Heart right ventricle (tissue), 16 donors: ENCODE data around the gene EFNA2. TPM values are rescaled to one million over a fixed set of nuclear protein-coding genes. Genes with fewer than 3 reads are reported as not detected.

Source experiments
- ATAC-seq, 8 donors: fragments of 200-7000 bp; cut with Tn5 transposase; one replicate each; pipeline ENCODE4 v1.9.1; 2020; ENCODE audit warnings: mild to moderate bottlenecking in 8 of 8, moderate library complexity in 8 of 8, moderate number of reproducible peaks in 1 of 8
- DNase-seq, 2 donors: peaks; one replicate each; pipeline ENCODE4 v3.0.0-alpha.2; 2020
- H3K27ac ChIP-seq, 10 donors: fragments of 200-600 bp; sonication (generic) in 2 of 10; one replicate each; pipeline versions ENCODE4 v1.5.0 to v1.8.0; 2020 to 2022; ENCODE audit warnings: mild to moderate bottlenecking in 3 of 10
- H3K27me3 ChIP-seq, 7 donors: fragments of 200-600 bp; one replicate each; pipeline ENCODE4 v1.8.0; 2021 to 2022; ENCODE audit warnings: mild to moderate bottlenecking in 2 of 7
- H3K36me3 ChIP-seq, 9 donors: fragments of 200-600 bp; sonication (generic) in 1 of 9; one replicate each; pipeline versions ENCODE4 v1.5.0 to v1.8.0; 2020 to 2022; ENCODE audit warnings: mild to moderate bottlenecking in 2 of 9
- H3K4me1 ChIP-seq, 9 donors: fragments of 200-600 bp; sonication (generic) in 1 of 9; one replicate each; pipeline versions ENCODE4 v1.5.0 to v1.8.0; 2020 to 2022; ENCODE audit warnings: mild to moderate bottlenecking in 4 of 9
- H3K4me3 ChIP-seq, 10 donors: fragments of 200-600 bp; sonication (generic) in 2 of 10; one replicate each; pipeline versions ENCODE4 v1.5.0 to v1.8.0; 2020 to 2022; ENCODE audit warnings: mild to moderate bottlenecking in 7 of 10, moderate library complexity in 2 of 10
- H3K9me3 ChIP-seq, 11 donors: fragments of 200-600 bp in 10 of 11; sonication (generic) in 2 of 11; one replicate each; pipeline versions ENCODE4 v1.5.0 to v1.8.0; 2013 to 2022; ENCODE audit warnings: mild to moderate bottlenecking in 2 of 11, control low read depth in 1 of 11, moderate library complexity in 1 of 11
- CTCF ChIP-seq, 9 donors: fragments of 200-600 bp; sonication (generic) in 2 of 9; IDR thresholded peaks; one replicate each; pipeline versions ENCODE4 v1.5.0 to v1.8.0; 2021 to 2022; ENCODE audit warnings: antibody characterized with exemption in 9 of 9, mild to moderate bottlenecking in 5 of 9, moderate library complexity in 1 of 9
- WGBS, 2 donors: extraction: QIAGEN DNeasy Blood & Tissue Kit; methylation state at CpG; one replicate each; pipeline ENCODE4 v1.1.7; 2013; ENCODE audit warnings: inconsistent platforms in 1 of 2; 5-methylcytosine and 5-hydroxymethylcytosine counted together
- intact Hi-C, 10 donors: fragments of 100-400 bp; cut with DNase I; formaldehyde crosslinking; loops; one replicate each; pipeline versions ENCODE4 v1.11.1 to v1.14.2; 2022
- polyA plus RNA-seq, 2 donors: library from polyadenylated mRNA; stranded (reverse); fragments of 200-250 nt; gene quantifications; one replicate each; pipeline ENCODE4 v1.2.3, GENCODE V29; 2013
- total RNA-seq, 10 donors: library from RNA; stranded (reverse); fragmentation: NEBNext Ultra II Directional in 3 of 10; extraction: Animal tissue kit (Norgen Biotek cat#: 25700) in 3 of 10; gene quantifications; one replicate each; pipeline versions ENCODE4 v1.2.1 to v1.2.4, GENCODE V29; 2021 to 2023
- donor health status: Arrhythmogenic right ventricular cardiomyopathy.
- donor health status: ischemic (EF 13 %, LVEDD 7.1; RV severe dilation, severe dysfunction).
- donor health status: healthy with polysubstance abuse.
- donor health status: DM: no; HTN: yes; CAD: no.
- donor health status: DM: no; HTN: no; CAD: no.
- donor health status: ischemic (EF 25% LVEDD 6.9; RV normal size, moderate dysfunction).
- donor health status: ischemic (EF 25% LVEDD 5.7; RV mildly dilated, moderate dysfunction).
- donor health status: healthy.
- donor health status: DM: yes; HTN: yes; CAD: no.
- donor health status: Ischemic cardiomyopathy.
- donor health status: ischemic (EF 35%, LVEDD 5.7; RV mildly dilated, moderate dysfunction).
- donor health status: nonischemic (EF 11% LVEDD 7.7; RV severe dilation, severe dysfunction).
- donor health status: DM: yes; HTN: yes; CAD: no.
- donor health status: PGD.
- donor health status: ischemic (EF 29% LVEDD 5.4; RV normal size, mild dysfunction).
- donor health status: nonischemic (EF 23%, LVEDD 6.1; RV moderate dilation, normal function).

EFNA2 gene
- total and polyA plus RNA-seq, 12 donors = 0.04 to 0.45 TPM; not detected in 10

GRCh38 chr19:1273263-1274041 is 12.2 kb upstream of the EFNA2 start:
- Histone ChIP-seq H3K9me3 (no peaks in the 10 kb centered on the region), H3K27me3 (no peaks in the 10 kb centered on the region), H3K27ac (peak overlapping the region in 7 of 10 donors; percentile 3 to 100 (median 97)), H3K4me1 (peaks cover 47 to 74% (median 68%) of the 10 kb centered on the region in 9 donors), H3K4me3 (peak overlapping the region in 3 of 10 donors; percentile 78 to 98 (median 79)), H3K36me3 (peaks cover 0 to 62% (median 45%) of the 10 kb centered on the region in 9 donors)
- ATAC-seq (no peak), DNase-seq (peak in 1 of 2 donors; percentile 23)
- no peak for TF ChIP-seq CTCF (IDR thresholded peaks at IDR 0.05)
- 73% methylated on average over 25 of the region's 25 CpGs for WGBS, 2 donors
- intact Hi-C loops = loop anchor here in 4 of 10 donors (10.0 kb wide), 3 partner anchors 131 to 231 kb away; partner anchors contain the start of genes DAZAP1 (in 3 of the 4) and GAMT (in 3 of the 4)

GRCh38 chr19:1274081-1274851 is 11.4 kb upstream of the EFNA2 start:
- Histone ChIP-seq H3K9me3 (no peaks in the 10 kb centered on the region), H3K27ac (peak overlapping the region in 9 of 10 donors; percentile 89 to 100 (median 98)), H3K36me3 (peaks cover 0 to 70% (median 52%) of the 10 kb centered on the region in 9 donors), H3K4me3 (peak overlapping the region in 9 of 10 donors; percentile 42 to 91 (median 68)), H3K4me1 (peaks cover 43 to 69% (median 63%) of the 10 kb centered on the region in 9 donors), H3K27me3 (no peaks in the 10 kb centered on the region)
- DNase-seq = no peak
- TF ChIP-seq CTCF (IDR thresholded peaks at IDR 0.05) = no peak
- peak in 1 of 8 donors; percentile 0 for ATAC-seq
- WGBS, 2 donors = 72% methylated on average over 46 of the region's 46 CpGs
- intact Hi-C loops = loop anchor here in 4 of 10 donors (10.0 kb wide), 3 partner anchors 131 to 231 kb away; partner anchors contain the start of genes DAZAP1 (in 3 of the 4) and GAMT (in 3 of the 4)

- peaks cover 43 to 70% (median 66%) of the 10 kb centered on the region in 9 donors for H3K4me1 ChIP-seq
Observed at GRCh38 chr19:1274852-1275259, 10.8 kb upstream of the EFNA2 start.

More at GRCh38 chr19:1274852-1275259, 10.8 kb upstream of the EFNA2 start:
- no peaks in the 10 kb centered on the region for H3K9me3 ChIP-seq
- ATAC-seq = peak in 4 of 8 donors; percentile 0 to 9 (median 1)
- TF ChIP-seq CTCF (IDR thresholded peaks at IDR 0.05) = no peak
- no peak for DNase-seq
- peak overlapping the region; percentile 42 to 91 (median 70) for H3K4me3 ChIP-seq
- intact Hi-C loops = loop anchor here in 6 of 10 donors (5.0 to 10.0 kb wide), 6 partner anchors 107 to 237 kb away; partner anchors contain the start of genes DAZAP1 (in 3 of the 6), GAMT (in 3 of the 6), NDUFS7 (in 2 of the 6) and ADAMTSL5 (in 1 of the 6)
- H3K27ac ChIP-seq = peak overlapping the region; percentile 89 to 100 (median 98)
- no peaks in the 10 kb centered on the region for H3K27me3 ChIP-seq
- WGBS, 2 donors = 16 to 26% methylated on average over 41 to 44 of the region's 44 CpGs
- H3K36me3 ChIP-seq = peaks cover 0 to 74% (median 53%) of the 10 kb centered on the region in 9 donors
